NCI-H524 (cell line): ENCODE results near the gene OR8B3.

Source experiments
- DNase-seq, 2 experiments: peaks; one replicate each; lab custom pipeline; 2025; lab: John Stamatoyannopoulos, UW

Gene OR8B3

DNA sequence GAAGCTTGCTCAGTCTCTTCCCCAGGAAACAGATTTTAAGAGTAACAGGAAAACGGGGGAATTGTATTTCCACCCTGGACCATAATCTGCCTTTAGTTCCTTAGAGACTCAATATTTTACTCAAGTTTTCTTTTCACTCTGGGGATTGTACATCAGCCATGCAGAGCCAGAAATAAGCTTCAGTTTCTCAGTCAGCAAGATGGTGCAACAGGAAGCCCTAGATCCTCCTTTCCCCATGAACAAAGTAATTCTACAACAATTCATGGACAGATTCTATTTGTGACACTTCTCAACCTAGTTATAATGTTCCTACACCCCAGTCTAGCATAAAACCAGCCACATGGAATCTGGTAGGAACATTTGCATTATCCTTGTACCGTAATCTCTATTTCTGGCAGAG lies 39.3 kb downstream of the OR8B3 start:
- no peak for DNase-seq

DNA sequence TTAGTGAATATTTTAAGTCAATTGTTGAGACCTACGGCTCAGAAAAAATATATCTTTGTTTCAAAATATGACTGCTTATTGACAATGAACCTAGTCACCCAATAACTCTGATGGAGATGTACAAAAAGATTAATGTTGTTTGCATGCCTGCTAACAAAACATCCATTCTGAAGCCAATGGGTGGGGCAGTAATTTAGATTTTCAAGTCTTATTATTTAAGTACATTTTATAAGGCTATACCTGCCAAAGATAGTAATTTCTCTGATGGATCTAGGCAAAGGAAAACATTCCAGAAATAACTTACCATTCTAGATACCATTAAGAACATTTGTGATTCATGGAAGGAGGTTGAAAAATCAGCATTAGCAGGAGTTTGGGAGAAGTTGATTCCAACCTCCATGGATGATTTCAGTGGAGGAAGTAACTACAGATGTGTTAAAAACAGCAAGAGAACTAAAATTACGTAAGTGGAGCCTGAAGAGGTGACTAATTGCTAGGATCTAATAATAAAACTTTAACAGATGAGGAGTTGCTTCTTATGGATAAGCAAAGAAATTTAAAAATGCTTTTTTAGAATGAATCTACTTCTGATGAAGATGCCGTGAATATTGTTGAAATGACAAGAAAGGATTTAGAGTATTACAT lies 52.4 kb downstream of the OR8B3 start:
- no peak for DNase-seq
